Measurements from ENCODE around the gene AQP7.
"Not testable (repeated sequence)": the region's sequence is repeated elsewhere in the genome, so short reads cannot be mapped to it uniquely, and the experiment has no call there.

Gene AQP7

DNA sequence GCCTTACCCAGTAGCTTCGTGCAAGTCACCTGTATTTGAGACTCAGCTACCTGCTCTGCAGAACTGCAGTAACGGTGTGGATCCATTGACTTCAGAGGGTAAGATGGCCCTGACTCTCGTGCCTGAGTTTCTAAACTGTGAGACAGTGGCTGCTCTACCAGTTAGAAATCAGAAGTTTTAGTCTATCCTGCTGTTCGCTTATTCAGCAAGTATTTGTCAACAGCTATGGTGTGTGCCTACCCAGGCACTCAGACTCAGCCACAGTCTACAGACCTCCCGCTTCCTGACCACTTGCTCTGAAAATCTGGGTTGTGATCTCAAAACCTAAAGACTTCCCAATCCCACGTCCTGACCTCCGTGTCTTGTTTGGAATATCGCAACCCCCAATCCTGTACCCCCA, 31.5 kb upstream of the AQP7 start:
- DNase-seq (ENCODE audit: low read depth in 2 of 2) = no peak

DNA sequence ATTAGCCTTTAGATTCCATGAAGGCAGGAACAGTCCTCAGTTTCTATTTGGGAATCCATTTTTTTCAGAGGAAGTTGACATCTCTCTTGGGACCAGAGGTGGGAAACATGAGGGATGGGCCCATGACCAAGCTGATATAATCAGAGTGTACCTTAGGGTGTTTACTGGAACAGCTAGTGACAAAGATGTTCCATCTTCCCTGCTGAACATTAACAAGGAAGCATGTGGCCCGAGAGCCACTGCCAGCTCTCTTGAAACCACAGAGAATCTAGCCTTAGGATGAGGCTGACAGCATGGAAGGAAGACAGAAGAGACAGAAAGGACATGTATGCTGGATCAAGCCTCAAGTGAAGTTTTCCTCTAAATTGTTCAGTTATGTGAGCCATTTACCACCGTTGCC, 29.1 kb upstream of the AQP7 start:
- DNase-seq (ENCODE audit: low read depth in 2 of 2) = no peak

DNA sequence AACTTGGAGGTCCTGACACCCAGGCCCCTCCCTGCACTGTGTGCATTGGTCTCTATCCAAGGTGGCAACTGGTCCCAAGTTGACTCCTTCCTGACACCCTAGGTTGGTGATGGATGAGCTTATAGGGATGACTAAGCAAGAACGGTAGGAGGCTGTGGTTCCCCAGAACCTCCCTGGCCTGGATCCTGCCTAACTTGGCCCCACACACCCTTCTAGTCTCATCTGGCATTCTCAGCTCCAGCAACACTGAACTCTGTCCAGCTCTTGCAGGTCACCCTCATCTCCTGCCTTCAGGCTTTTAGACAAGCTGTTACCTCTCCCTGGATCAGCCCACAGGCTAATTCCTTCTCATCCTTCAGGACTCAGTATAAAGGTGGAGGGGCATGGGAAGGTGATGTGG, 28.6 kb upstream of the AQP7 start:
- no peak for DNase-seq (ENCODE audit: low read depth in 2 of 2)

DNA sequence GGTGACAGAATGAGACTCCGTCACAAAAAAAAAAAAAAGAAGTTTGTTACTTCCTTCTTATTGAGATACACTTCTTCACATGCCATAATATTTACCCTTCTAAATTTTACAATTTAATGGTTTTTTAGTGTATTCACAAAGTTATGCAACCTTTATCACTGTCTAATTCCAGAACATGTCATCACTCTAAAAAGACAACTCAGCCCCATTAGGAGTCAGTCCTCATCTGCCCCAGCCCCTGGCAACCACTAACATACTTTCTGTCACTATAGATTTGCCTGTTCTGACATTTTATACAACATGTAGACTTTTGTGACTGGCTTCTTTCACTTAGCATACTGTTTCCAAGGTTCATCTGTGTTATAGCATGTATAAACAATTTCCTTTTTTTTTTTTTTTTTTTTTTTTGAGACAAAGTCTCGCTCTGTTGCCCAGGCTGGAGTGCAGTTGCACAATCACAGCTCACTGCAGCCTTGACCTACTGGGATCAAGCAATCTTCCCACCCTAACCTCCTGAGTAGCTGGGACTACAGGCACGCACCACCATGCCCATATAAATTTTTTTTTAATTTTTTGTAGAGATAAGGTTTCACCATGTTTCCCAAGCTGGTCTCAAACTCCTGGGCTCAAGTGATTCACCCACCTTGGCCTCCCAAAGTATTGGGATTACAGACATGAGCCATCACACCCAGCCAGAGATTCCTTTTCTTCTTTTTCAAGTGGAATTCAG, 27.1 kb upstream of the AQP7 start:
- DNase-seq (ENCODE audit: low read depth in 2 of 2) = no peak

DNA sequence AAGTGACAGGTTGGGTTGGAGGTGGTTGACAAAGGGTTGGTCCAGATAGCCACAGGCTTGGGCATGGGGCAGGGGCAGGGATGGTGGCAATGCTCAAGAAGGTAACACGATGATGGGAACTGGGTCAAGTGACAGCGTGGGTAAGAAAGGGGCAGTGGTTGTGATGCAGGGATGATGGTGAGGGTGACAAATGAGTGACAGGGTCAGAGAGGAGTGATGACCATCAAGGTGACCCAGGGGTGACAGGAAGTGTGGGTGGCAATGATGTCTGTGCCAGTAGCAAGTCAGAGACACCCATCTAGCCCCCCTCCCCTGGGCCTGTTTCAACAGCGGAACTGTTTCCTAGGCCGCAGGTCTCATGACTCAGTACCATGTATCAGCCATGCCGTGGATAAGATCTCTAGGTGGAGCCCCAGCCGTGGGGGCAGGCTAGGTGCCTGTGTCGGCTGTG, 24.5 kb upstream of the AQP7 start:
- DNase-seq (ENCODE audit: low read depth in 2 of 2) = no peak

DNA sequence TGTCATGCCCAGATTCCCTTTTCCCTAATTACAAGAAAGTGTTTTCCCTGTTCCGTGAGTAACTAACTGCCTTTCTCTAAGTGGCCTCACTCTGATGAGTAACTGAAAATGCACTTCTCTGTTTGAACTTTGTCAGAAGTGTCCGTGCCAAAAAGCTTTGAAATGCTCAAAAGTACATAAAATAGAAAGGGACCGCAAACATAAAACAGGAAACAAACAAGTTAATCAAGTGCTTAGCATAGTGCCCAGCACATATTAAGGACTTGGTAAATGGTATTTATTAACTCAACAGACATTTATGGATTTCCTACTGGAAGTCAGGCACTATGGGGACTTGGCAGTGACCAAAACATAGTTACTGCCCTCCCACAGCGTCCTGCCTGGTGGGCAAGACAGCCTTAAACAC, 22.8 kb upstream of the AQP7 start:
- no peak for DNase-seq (ENCODE audit: low read depth in 2 of 2)

DNA sequence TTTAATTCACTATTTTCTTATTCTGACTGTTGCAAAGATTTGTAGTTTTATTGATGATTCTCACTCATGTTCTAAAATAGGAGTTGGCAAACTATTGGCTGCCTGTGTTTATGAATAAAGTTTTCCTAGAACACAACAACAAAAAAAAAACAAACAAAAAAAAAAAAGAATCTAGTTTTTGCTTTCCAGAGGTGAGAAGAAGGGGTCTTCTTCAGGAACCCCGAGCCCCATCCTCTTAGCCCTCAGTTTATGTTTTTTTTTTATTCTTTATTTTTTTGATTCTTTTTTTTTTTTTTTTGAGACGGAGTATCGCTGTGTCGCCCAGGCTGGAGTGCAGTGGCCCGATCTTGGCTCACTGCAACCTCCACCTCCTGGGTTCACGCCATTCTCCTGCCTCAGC, 22.1 kb upstream of the AQP7 start:
- not testable (repeated sequence) for DNase-seq (ENCODE audit: low read depth in 2 of 2)

DNA sequence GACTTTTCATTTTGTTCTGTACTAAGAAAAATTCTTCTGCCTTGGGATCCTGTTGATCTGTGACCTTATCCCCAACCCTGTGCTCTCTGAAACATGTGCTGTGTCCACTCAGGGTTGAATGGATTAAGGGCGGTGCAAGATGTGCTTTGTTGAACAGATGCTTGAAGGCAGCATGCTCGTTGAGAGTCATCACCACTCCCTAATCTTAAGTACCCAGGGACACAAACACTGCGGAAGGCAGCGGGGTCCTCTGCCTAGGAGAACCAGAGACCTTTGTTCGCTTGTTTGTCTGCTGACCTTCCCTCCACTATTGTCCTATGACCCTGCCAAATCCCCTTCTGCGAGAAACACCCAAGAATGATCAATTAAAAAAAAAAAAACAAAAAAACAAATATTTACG, 21.7 kb upstream of the AQP7 start:
- not testable (repeated sequence) for DNase-seq (ENCODE audit: low read depth in 2 of 2)

DNA sequence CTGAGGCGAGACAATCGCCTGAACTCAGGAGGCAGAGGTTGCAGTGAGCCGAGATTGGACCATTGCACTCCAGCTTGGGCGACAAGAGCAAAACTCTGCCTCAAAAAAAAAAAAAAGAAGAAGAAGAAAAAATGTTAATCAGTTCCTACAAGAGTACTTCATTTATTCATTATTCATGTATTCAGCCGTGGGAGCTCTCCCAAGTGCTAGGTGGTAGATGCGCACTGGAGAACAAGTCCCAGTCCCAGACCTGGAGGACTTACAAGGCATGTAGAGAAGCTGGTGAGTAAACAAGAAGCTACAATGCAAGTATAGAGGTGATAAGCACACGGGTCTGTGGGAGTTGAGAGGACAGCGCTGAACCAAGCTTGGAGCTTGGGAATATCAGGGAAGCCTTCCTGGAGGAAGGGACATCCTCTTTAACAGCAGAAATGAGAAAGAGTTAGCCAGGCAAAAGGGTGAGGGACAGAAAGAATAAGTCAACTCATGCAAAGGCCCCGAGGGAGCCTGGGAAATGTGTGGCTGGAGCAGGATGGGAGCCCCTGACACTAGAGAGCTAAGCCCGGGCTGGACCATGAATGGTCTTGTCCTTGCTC, 17.4 kb upstream of the AQP7 start:
- no peak for DNase-seq (ENCODE audit: low read depth in 2 of 2)

DNA sequence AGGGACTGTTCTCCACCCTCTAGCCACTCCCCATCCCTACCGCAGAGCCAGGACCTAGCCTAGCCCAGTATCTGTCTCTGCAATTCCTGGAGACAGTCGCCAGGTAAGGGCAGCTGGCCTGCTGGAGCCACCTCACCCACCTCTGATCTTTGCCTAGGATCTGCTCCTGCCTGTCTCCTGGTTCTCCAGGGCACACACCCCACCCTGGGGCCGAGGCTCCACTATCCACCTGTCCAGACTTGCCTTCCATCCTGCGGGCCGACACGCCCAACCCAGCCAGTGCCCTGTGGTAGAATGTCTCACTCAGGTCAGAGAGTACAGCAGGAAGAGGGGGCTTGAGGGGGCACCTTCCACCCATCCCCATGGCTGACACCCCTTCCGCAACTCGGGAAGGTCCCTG, 15.7 kb upstream of the AQP7 start:
- no peak for DNase-seq (ENCODE audit: low read depth in 2 of 2)

DNA sequence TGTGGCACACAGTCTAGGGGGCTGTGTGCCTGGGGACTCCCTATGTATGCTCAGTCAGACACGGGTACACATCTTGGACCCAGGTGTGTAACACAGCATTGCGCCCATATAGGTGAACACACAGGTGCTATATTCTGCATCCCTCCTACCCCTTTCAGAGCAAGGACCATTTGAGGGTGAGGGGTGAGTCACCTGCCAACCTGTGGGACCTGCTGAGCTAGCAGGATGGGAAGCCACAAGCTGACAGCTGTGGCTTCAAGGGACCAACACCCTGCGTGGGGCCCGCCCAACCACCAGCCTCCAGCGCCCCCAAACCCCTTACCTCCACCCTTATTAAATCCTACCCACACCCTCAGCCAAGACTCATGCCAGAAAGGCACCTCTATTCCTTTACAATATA, 14.6 kb upstream of the AQP7 start:
- no peak for DNase-seq (ENCODE audit: low read depth in 2 of 2)

DNA sequence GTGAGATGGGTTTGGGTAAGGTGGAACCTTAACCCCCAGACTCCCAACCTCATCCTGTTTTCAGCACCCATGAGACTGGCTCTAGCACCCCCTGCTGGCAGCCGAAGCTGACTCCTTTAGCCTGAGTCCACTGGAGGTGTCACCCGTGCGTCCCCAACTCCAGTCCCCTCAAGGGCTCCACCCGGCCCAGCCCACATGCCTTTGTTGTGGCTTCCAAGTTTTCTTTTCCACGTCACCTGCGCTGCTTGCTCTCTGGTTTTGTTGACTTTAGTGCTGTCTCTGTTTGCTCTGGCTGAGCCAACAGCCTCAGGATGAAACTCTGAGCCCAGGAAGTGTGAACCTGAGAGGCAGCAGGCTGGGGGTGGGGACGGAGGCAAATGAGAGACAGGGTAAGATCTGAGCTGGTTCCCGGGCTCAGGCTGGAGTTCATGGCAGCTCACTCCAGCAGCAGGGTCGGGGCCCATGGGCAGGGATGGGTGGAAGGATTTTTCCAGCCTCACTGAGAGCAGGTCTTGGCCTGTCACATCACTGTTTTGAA, 13.2 kb upstream of the AQP7 start:
- DNase-seq (ENCODE audit: low read depth in 2 of 2) = peak; percentile 50 to 77

DNA sequence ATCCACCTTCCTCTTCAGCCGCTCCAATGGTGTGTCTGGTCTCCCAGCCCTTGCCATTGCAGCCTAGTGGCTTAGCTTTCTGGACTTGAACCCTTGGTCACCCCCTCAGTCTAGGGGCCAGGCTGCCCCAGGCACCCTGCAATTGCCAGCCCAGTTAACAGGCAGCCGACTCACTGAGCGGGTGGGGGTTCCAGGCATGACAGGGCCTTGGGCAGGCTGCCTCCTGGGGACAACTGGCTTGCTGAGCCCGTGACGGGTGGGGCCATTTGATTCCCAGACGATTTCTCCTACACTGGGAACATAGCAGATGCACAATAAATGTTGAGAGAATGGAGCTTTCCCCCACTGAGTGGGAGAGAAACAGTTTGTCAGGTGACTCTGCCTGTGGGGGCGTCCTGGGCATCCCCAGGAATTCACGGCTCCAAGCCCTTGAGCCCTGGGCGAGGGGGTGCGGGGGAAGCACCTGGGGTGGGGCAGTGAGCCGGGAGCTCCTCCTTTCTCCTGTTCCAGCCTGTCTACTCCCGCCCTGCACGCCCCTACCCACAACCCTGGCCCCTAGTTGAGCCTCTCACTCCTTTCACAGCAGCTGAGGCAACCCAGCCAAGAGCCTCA, 12.6 kb upstream of the AQP7 start:
- no peak for DNase-seq (ENCODE audit: low read depth in 2 of 2)

DNA sequence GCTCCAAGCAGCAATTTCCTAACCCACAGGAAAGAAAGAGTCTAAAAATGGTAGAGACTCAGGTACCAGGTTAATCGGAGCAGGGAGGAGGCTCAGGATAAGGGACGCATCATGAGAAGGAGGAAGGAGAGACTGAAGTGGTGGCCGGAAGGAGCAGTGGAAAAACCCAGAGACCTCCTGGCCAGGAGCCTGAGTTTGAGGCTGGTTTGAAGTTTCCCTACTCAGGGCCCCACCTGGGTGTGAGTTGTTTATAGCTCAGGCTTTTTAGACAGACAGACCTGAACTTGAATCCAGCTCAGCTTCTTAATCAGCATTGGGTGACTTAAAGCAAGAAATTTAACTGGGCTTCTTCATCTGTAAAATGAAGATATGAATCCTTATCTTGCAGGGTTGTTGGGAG, 11.9 kb upstream of the AQP7 start:
- no peak for DNase-seq (ENCODE audit: low read depth in 2 of 2)

DNA sequence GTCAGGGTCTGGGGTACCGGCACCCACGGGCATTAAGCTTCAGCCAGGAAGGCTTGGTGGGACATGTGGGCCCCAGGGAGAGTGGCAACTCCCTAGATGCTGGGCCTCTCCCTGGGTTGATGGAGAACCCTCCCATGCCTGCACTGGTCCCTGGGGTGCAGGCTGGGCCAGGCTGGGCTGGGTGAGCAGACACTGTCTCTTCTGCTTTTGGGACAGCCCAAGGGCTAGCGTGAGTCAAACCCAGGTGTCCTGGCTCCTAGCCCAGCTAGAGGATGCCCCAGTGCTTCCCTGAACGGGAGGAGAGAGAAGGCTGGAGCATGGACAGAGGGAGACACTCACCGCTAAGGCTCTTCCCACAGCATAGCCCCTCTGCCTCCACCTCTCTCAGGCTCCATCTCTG, 5.7 kb upstream of the AQP7 start:
- no peak for DNase-seq (ENCODE audit: low read depth in 2 of 2)

DNA sequence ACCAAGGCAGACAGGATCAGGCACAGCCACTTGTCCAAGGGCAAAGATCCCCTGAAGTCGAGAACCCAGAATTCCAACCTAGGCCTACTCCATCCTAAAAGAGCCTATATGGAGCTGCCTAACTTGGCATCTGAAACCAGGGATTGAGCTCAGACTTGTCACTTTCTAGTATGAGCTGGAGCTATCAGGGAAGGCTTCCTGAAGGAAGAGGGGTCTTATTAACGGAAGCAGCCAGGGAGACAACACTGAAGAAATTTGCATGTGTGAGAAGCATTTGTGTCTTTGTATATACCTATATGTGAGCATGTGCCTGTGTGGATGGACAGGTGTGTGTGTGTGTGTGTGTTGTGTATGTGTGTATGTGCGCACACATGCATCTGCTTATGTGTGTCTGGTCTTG, 4.7 kb upstream of the AQP7 start:
- DNase-seq (ENCODE audit: low read depth in 2 of 2) = no peak

DNA sequence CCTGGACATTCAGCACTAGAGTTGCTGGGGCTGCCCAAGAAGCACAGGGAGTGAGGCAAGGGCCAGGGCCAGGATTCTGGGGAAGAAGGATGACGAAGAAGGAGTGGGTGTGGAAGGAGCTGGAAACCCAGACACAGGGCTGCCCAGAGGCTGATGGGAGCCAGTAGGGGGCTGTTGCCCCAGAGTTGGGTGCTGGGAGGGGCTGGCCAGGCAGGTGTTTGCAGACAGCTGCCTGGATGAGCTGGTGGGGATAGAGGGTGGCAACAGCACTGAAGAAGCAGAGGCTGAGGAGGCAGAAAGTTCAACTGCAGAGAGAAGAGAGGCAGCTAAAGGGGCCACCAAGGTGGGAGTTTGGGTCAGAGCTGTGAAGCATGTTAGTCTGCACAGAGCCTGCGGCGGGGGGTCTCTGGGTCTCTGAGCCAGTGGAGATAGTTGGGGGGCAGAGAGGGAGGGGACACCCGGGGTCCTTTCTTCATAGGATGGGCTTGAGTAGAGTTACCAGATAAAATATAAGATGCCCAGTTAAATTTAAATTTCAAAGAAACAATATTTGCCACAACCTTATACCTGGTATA, 2.5 kb upstream of the AQP7 start:
- DNase-seq (ENCODE audit: low read depth in 2 of 2) = no peak

DNA sequence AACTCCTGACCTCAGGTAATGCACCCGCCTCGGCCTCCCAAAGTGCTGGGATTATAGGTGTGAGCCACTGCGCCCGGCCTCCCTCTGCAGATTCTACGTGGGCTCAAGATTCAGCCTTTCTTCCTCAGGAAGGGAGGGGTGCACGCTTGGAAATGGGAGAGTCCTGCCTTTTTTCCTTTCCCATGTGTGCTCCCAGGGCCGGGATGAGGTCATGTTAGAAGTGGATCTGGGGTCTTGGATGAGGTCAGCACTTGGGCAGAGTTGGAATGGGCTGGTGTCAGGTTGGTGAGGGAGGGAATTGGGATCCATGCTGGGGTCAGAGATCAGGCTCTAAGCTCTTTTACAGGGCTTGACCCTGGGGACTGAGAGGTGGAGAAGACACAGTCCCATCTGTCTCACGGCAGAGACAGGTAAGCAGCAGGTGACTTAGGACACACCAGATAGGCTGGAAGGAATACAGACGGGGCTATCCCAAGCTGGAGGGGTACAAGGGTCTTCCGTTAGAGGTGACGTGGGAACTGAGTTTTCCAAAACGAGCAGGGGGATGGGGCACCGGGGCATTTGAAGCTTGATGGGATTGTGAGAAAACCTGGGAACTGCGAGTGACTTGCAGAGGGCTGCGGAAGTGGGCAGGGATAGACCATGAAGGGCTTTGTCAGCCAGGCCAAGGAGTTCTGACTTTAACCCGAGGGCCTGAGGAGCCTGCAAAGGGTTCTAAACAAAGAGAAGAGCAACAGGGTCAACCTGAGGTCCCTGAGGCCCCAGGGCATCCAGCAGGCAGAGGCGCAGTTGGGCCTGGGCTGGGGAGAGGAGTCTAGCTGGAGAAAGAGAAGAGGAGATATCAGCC, 1.8 kb upstream of the AQP7 start:
- no peak for DNase-seq (ENCODE audit: low read depth in 2 of 2)

DNA sequence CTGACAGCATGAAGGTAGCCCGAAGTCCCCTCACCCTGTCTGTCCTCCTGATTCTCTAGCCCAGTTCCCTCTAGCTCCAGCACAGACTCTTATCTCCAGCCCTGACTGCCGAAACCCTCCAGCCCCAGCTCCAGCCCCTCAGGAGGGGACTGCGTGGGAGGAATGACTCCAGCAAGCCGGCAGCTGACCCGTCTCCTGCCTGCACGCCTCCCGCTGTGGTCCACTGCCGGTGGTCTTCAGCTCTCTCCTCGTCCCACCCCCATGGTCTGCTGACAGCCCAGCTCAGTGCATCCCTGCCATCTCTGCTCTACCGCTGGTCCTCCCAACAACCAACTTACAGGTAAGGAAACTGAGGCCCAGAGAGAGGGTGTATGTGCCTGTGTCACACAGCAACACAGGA, 559 bp downstream of the AQP7 start:
- not testable (repeated sequence) for DNase-seq (ENCODE audit: low read depth in 2 of 2)

DNA sequence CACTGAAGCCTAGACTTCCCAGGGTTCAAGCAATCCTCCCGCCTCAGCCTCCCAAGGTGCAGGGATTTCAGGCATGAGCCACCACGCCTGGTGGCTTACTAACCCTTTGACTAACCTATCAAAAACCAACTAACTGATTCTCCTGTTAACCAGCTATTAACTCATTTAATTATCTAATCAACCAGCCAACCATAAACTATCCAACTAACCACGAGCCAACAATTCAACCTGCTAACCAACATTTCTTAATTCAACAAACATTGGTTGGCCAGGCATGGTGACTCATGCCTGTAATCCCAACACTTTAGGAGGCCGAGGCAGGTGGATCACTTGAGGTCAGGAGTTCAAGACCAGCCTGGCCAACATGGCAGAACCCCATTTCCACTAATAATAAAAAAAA, 3.3 kb downstream of the AQP7 start:
- DNase-seq (ENCODE audit: low read depth in 2 of 2) = not testable (repeated sequence)

DNA sequence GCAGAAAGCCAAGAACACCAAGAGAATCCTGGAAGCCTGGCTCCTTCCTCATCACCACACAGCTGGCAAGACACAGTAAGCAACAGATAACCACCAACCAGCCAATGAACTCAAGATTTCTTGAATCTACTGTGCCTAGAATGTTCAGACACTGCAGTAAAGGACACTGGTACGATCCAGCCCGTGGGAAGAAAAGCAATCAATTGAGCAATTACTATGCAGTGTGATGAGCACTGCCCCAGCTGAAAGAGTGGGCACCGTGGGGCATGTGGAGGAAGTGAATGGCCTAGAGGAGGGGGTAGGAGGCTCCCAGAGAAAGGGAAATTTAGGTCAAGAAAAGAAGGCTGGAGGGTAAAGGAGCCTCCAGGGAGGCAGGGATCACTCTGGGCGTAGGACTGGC, 4.6 kb downstream of the AQP7 start:
- not testable (repeated sequence) for DNase-seq (ENCODE audit: low read depth in 2 of 2)

Measured in stimulated activated CD8-positive, alpha-beta memory T cell treated with anti-CD3 and anti-CD28 coated beads, Interleukin-7, amount 100 ng/mL, for 1 hour (primary cell).